HEK293 (cell line): ENCODE measurements around the gene UVSSA.

Experiments
- CTCF ChIA-PET: fragments of 350-600 bp; formaldehyde crosslinking; extraction: SDS; loops from one replicate; lab custom pipeline; 2021; ENCODE audit warnings: antibody characterized with exemption; lab: Yijun Ruan, JAX
- POLR2A ChIA-PET: fragments of 300-600 bp; formaldehyde crosslinking; extraction: SDS; loops from one replicate; lab custom pipeline; 2020; ENCODE audit warnings: antibody characterized with exemption, inconsistent platforms; lab: Yijun Ruan, JAX
- H3K27ac ChIP-seq: fragments of 200-500 bp; sonication (Bioruptor generic); 2 replicates; pipeline ENCODE4 v1.5.1; 2014; ENCODE audit warnings: low read depth, low read length, control low read depth, inconsistent platforms; ENCODE audit errors: extremely low read depth
- H3K36me3 ChIP-seq, 2 experiments: fragments of 200-500 bp in 1 of 2; sonication (Bioruptor generic) in 1 of 2; 1 replicate in 1 of 2; 2 replicates in 1 of 2; pipeline ENCODE4 v1.5.1; 2014 to 2017; ENCODE audit warnings: inconsistent platforms in 2 of 2, low read length in 2 of 2; ENCODE audit not compliant: control insufficient read depth in 2 of 2, insufficient read depth in 1 of 2
- H3K4me1 ChIP-seq: fragments of 200-500 bp; sonication (Bioruptor generic); 2 replicates; pipeline ENCODE4 v1.5.1; 2014; ENCODE audit warnings: mild to moderate bottlenecking, low read length, inconsistent platforms; ENCODE audit not compliant: control insufficient read depth, insufficient read depth
- H3K4me3 ChIP-seq: 2 replicates; pipeline ENCODE4 v1.5.1; 2011; ENCODE audit warnings: low read depth, mild to moderate bottlenecking, control low read depth, low read length, moderate library complexity
- H3K9me3 ChIP-seq: fragments of 200-500 bp; sonication (Bioruptor generic); 2 replicates; pipeline ENCODE4 v1.5.1; 2014; ENCODE audit warnings: low read depth, low read length, inconsistent platforms; ENCODE audit not compliant: control insufficient read depth, insufficient read depth
- EGR2 ChIP-seq: fragments of 450-650 bp; formaldehyde crosslinking; IDR thresholded peaks from 2 replicates; pipeline ENCODE4 v1.5.1; 2016; ENCODE audit warnings: low read depth, missing biosample characterization, missing genetic modification characterization
- HOXD13 ChIP-seq: sonication (generic); formaldehyde crosslinking; IDR thresholded peaks from 2 replicates; pipeline ENCODE4 v1.8.0; 2022; ENCODE audit warnings: missing genetic modification reagents, borderline replicate concordance
- KLF1 ChIP-seq: fragments of 450-650 bp; formaldehyde crosslinking; IDR thresholded peaks from 2 replicates; pipeline ENCODE4 v1.5.1; 2016; ENCODE audit warnings: missing biosample characterization, missing genetic modification characterization
- KLF10 ChIP-seq: fragments of 450-650 bp; IDR thresholded peaks from 2 replicates; pipeline ENCODE4 v1.5.1; 2018; ENCODE audit warnings: missing biosample characterization, mild to moderate bottlenecking, missing genetic modification characterization
- PATZ1 ChIP-seq: fragments of 450-650 bp; formaldehyde crosslinking; IDR thresholded peaks from 2 replicates; pipeline ENCODE4 v1.5.1; 2016; ENCODE audit warnings: missing biosample characterization, missing genetic modification characterization
- RBAK ChIP-seq: fragments of 450-650 bp; formaldehyde crosslinking; IDR thresholded peaks from 2 replicates; pipeline ENCODE4 v1.5.1; 2016; ENCODE audit warnings: missing biosample characterization, missing genetic modification characterization
- SP3 ChIP-seq: fragments of 450-650 bp; formaldehyde crosslinking; IDR thresholded peaks from 2 replicates; pipeline ENCODE4 v1.5.1; 2016; ENCODE audit warnings: missing biosample characterization, missing genetic modification characterization
- ZBTB21 ChIP-seq: fragments of 450-650 bp; formaldehyde crosslinking; IDR thresholded peaks from 2 replicates; pipeline ENCODE4 v1.5.1; 2017; ENCODE audit warnings: missing biosample characterization, missing genetic modification characterization
- ZBTB48 ChIP-seq: fragments of 450-650 bp; formaldehyde crosslinking; IDR thresholded peaks from 2 replicates; pipeline ENCODE4 v1.5.1; 2016; ENCODE audit warnings: missing biosample characterization, missing genetic modification characterization
- ZBTB7A ChIP-seq: fragments of 450-650 bp; formaldehyde crosslinking; IDR thresholded peaks from 2 replicates; pipeline ENCODE4 v1.5.1; 2016; ENCODE audit warnings: low read depth, missing biosample characterization, missing genetic modification characterization
- ZFHX2 ChIP-seq: fragments of 450-650 bp; formaldehyde crosslinking; conservative IDR thresholded peaks from 2 replicates; pipeline ENCODE4 v1.5.1; 2016; ENCODE audit warnings: missing biosample characterization, missing genetic modification characterization
- ZNF335 ChIP-seq: fragments of 450-650 bp; formaldehyde crosslinking; conservative IDR thresholded peaks from 2 replicates; pipeline ENCODE4 v1.5.1; 2016; ENCODE audit warnings: missing biosample characterization, missing genetic modification characterization
- ZNF449 ChIP-seq: fragments of 450-650 bp; formaldehyde crosslinking; IDR thresholded peaks from 2 replicates; pipeline ENCODE4 v1.5.1; 2017; ENCODE audit warnings: missing biosample characterization, mild to moderate bottlenecking, missing genetic modification characterization, moderate library complexity
- ZNF544 ChIP-seq: fragments of 450-650 bp; formaldehyde crosslinking; IDR thresholded peaks from 2 replicates; pipeline ENCODE4 v1.5.0; 2017; ENCODE audit warnings: missing biosample characterization, missing genetic modification characterization
- ZNF549 ChIP-seq: fragments of 450-650 bp; IDR thresholded peaks from 2 replicates; pipeline ENCODE4 v1.5.1; 2018; ENCODE audit warnings: missing biosample characterization, missing genetic modification characterization, mild to moderate bottlenecking, inconsistent platforms, moderate library complexity
- ZNF585B ChIP-seq: fragments of 450-650 bp; formaldehyde crosslinking; IDR thresholded peaks from 2 replicates; pipeline ENCODE4 v1.5.1; 2016; ENCODE audit warnings: missing biosample characterization, missing genetic modification characterization
- ZNF600 ChIP-seq: fragments of 450-650 bp; formaldehyde crosslinking; IDR thresholded peaks from 2 replicates; pipeline ENCODE4 v1.5.1; 2016; ENCODE audit warnings: missing biosample characterization, missing genetic modification characterization
- TF ChIP-seq, protein P1 (sequence below): fragments of 450-650 bp; formaldehyde crosslinking; IDR thresholded peaks from 2 replicates; pipeline ENCODE4 v1.5.1; 2016; ENCODE audit warnings: missing biosample characterization, missing genetic modification characterization
- TF ChIP-seq, protein P2 (sequence below): fragments of 450-650 bp; formaldehyde crosslinking; IDR thresholded peaks from 2 replicates; pipeline ENCODE4 v1.5.1; 2016; ENCODE audit warnings: missing biosample characterization, missing genetic modification characterization

UVSSA gene

GRCh38 chr4:1346781-1347409, at the start of gene UVSSA (continued):
- TF ChIP-seq PATZ1 (tag by site-specific recombination) (peak; percentile 87), KLF1 (tag by site-specific recombination) (peak; percentile 87), EGR2 (tag by site-specific recombination) (peak; percentile 72), ZBTB7A (tag by site-specific recombination) (peak; percentile 59; the same call in 1 of the 2 replicates), ZNF335 (tag by site-specific recombination) (peak; percentile 44), KLF10 (tag by site-specific recombination) (peak; percentile 78; the same call in 1 of the 2 replicates), ZFHX2 (tag by site-specific recombination) (peak; percentile 61; the same call in 1 of the 2 replicates), ZBTB21 (tag by site-specific recombination) (peak; percentile 56; the same call in 1 of the 2 replicates), HOXD13 (CRISPR knock-in tag) (no peak), SP3 (tag by site-specific recombination) (peak; percentile 96)
- TF ChIP-seq, protein P1, sequence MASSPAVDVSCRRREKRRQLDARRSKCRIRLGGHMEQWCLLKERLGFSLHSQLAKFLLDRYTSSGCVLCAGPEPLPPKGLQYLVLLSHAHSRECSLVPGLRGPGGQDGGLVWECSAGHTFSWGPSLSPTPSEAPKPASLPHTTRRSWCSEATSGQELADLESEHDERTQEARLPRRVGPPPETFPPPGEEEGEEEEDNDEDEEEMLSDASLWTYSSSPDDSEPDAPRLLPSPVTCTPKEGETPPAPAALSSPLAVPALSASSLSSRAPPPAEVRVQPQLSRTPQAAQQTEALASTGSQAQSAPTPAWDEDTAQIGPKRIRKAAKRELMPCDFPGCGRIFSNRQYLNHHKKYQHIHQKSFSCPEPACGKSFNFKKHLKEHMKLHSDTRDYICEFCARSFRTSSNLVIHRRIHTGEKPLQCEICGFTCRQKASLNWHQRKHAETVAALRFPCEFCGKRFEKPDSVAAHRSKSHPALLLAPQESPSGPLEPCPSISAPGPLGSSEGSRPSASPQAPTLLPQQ, result peak; percentile 98
- TF ChIP-seq, protein P2, sequence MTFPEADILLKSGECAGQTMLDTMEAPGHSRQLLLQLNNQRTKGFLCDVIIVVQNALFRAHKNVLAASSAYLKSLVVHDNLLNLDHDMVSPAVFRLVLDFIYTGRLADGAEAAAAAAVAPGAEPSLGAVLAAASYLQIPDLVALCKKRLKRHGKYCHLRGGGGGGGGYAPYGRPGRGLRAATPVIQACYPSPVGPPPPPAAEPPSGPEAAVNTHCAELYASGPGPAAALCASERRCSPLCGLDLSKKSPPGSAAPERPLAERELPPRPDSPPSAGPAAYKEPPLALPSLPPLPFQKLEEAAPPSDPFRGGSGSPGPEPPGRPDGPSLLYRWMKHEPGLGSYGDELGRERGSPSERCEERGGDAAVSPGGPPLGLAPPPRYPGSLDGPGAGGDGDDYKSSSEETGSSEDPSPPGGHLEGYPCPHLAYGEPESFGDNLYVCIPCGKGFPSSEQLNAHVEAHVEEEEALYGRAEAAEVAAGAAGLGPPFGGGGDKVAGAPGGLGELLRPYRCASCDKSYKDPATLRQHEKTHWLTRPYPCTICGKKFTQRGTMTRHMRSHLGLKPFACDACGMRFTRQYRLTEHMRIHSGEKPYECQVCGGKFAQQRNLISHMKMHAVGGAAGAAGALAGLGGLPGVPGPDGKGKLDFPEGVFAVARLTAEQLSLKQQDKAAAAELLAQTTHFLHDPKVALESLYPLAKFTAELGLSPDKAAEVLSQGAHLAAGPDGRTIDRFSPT (tag by site-specific recombination), result no peak
- TF ChIP-seq, all 188 proteins: peak for 26

- POLR2A ChIA-PET, result no interaction called here
- no peak for TF ChIP-seq RBAK (tag by site-specific recombination)
- 0 out of 2 replicates have a peak, but pooled peaks have one; percentile 22 for TF ChIP-seq ZNF585B (tag by site-specific recombination)
- CTCF ChIA-PET, result no interaction called here
- no peak overlapping the region for H3K27ac ChIP-seq
- H3K4me1 ChIP-seq, result peaks cover 3% of the 10 kb centered on the region; the same call in 1 of the 2 replicates
- H3K9me3 ChIP-seq, result no peaks in the 10 kb centered on the region
- no peak overlapping the region for H3K4me3 ChIP-seq
- H3K36me3 ChIP-seq, result peaks cover 0 to 49% of the 10 kb centered on the region in 2 experiments; a peak in 2 of 3 replicates
Observed at GRCh38 chr4:1297456-1298325, 49.3 kb upstream of the UVSSA start.

DNA sequence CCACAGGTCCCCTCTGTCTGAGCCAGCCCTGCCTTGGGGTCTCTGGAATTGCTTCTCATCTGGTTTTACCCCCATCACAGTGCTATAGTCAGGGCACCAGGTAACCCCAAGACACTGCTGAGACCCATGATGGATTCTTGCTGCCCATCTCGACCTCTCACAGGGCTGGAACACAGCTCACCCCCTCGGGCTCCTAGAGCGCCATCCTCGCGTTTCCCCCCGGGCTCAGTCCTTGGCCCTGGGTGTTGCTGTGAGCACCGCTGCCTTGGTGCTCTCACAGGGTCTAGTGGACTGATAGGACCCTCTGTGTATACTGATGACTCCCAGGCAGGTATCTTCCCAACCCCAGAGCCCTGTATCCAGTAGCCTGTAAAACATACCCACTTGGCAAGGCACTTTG, 48.5 kb upstream of the UVSSA start:
- Histone ChIP-seq H3K4me1 (peaks cover 3% of the 10 kb centered on the region; the same call in 1 of the 2 replicates), H3K9me3 (no peaks in the 10 kb centered on the region), H3K36me3 (peaks cover 0 to 49% of the 10 kb centered on the region in 2 experiments; a peak in 2 of 3 replicates), H3K27ac (no peak overlapping the region), H3K4me3 (no peak overlapping the region)
- CTCF ChIA-PET, result no interaction called here
- TF ChIP-seq ZFHX2 (tag by site-specific recombination) (no peak), ZNF544 (tag by site-specific recombination) (no peak), ZNF600 (tag by site-specific recombination) (no peak), ZBTB48 (no peak), ZNF549 (tag by site-specific recombination) (no peak), ZNF449 (no peak)
- POLR2A ChIA-PET, result interaction anchor here (0.6 kb wide), 1 partner anchor 8 kb away, joined by 3 read pairs; no protein-coding TSS in a partner anchor
